ENCODE data around the gene DPY19L1. TPM values are rescaled to one million over a fixed set of nuclear protein-coding genes. Genes with fewer than 3 reads are reported as not detected.

Gene DPY19L1
- 14.4 and 15.4 TPM in 2 replicates for total RNA-seq

GRCh38 chr7:35037211-35037525, at the start of gene DPY19L1:
TSS of gene DPY19L1 (minus strand) at chr7:35037485. CDS start at chr7:35037394, 91 bp downstream.

Other genes starting within 250 kb of the DPY19L1 start
- gene TBX20, start 216.6 kb upstream of the DPY19L1 start, total RNA-seq: not detected in 2 replicates